CD4-positive, alpha-beta T cell treated with Interferon alpha-2 for 1 hour (primary cell): ENCODE measurements around the gene TMEM42.
"Not testable (repeated sequence)": the region's sequence is repeated elsewhere in the genome, so short reads cannot be mapped to it uniquely, and the experiment has no call there.

Experiments used
- DNase-seq, 2 donors: peaks; one replicate each; pipeline ENCODE4 v3.0.0-alpha.2; 2020 to 2022

TMEM42 gene

DNA sequence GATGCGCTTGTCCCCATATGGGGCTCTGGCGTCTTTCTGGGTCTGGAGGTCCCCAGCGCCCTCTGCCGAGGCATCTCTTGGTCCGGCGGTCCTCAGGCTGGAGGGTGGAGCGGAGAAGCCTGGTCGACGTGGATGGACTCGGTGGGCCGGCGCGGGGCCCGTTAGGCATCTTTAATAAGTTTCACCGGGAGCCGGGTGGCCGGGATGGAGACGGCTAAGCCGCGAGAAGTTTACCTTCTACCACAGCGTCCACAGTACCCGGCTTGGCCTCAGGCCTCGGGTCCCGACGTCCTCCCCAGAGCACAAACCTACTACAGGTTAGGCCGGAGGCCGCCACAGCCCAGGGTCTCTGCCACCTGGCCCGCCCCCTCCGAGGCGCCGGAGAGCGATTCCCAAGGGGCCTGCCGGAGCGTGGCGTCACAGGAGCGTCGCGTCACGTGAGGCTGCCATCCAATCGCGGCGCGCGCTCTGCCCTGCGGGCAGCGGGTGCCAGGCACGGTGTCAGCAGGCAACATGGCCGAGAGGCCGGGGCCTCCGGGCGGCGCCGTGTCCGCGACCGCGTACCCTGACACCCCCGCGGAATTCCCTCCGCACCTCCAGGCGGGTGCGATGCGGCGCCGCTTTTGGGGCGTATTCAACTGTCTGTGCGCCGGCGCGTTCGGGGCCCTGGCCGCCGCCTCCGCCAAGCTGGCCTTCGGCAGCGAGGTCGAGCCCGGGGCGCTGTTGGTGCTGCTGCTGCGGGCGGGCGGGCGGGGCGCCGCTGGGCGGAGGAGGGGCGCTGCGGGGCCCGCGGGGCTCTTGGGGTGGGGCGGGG, at the start of gene TMEM42:
Gene TMEM42 (plus strand): TSS at position 501 of the 814 bp plus-strand sequence. CDS start 13 bp downstream, at position 514.
- DNase-seq: peak; percentile 91 to 92

DNA sequence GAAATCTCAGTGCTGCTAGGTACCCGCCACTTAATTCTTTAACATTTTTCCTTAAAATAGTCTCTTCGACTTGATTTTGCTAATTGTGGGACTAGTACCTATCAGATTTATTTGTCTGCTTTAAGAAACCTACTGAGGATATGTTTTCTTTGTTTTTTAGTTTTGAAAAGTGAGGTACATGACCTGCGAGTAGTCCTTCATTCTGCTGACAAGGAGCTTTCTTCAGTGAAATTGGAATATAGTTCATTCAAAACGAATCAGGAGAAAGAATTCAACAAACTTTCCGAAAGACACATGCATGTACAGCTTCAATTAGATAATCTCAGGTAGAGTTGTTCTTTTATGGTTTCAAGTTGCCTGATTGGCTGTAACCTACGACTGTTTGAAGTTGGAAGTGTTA, 47.0 kb upstream of the TMEM42 start:
- DNase-seq: no peak

DNA sequence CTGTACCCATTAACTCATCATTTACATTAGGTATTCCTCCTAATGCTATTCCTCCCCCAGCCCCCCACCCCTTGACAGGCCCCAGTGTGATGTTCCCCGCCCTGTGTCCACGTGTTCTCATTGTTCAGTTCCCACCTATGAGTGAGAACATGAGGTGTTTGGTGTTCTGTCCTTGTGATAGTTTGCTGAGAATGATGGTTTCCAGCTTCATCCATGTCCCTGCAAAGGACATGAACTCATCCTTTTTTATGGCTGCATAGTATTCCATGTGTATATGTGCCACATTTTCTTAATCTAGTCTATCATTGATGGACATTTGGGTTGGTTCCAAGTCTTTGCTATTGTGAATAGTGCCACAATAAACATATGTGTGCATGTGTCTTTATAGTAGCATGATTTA, 45.4 kb upstream of the TMEM42 start:
- not testable (repeated sequence) for DNase-seq

DNA sequence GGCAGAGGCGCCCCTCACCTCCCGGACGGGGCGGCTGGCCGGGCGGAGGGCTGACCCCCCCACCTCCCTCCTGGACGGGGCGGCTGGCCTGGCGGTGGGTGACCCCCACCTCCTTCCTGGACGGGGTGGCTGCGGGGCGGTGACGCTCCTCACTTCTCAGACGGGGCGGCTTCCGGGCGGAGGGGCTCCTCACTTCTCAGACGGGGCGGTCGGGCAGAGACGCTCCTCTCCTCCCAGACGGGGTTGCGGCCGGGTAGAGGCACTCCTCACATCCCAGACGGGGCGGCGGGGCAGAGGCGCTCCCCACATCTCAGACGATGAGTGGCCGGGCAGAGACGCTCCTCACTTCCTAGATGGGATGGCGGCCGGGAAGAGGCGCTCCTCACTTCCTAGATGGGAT, 40.5 kb upstream of the TMEM42 start:
- DNase-seq: not testable (repeated sequence)

DNA sequence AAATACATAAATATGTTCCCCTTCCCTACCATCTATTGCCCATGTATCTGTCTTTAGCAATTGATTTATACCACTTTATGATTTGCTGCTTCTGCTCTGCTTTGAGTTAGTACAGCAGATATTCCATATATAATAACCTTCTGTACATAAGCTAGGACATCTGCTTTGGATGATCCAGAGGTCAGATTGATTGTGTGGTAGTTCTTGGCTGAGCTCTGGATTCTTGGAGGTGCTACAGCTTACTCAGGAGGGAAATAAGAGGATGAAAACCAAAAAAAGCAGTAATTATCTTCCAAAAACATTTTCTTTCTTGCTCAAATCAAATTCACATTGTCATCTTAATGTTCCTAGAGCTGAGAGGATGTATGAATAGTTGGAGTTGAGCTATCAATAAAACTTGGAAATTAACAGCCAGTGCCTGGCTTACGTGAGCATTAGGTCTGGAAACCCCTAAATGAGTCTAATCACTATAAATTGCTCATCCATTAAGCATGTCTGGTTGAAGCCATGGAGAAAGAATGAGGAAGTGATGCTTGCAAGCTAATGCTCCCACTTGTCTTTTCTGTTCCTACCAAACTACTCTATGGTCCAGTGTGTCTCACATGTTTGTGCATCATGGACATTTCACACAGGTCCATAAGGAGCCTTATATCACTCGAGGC, 36.3 kb upstream of the TMEM42 start:
- DNase-seq: no peak

DNA sequence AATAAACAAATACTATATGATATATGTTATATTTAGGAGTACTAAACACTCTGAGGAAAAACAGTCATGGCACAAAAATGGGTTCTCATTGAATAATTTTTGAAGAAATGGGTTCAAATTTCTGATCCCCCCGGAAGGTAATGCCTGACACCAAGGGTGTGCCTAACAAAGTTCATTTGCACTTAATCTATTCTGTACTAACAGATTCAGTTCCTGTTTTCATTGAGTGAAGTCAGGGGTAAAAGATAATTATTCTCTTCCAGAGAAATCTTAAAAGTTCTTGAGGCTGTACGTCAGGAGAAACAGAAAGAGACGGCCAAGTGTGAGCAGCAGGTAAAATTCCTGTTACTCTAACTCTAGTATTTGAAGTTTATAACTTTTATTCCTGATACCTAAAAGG, 34.5 kb upstream of the TMEM42 start:
- no peak for DNase-seq

DNA sequence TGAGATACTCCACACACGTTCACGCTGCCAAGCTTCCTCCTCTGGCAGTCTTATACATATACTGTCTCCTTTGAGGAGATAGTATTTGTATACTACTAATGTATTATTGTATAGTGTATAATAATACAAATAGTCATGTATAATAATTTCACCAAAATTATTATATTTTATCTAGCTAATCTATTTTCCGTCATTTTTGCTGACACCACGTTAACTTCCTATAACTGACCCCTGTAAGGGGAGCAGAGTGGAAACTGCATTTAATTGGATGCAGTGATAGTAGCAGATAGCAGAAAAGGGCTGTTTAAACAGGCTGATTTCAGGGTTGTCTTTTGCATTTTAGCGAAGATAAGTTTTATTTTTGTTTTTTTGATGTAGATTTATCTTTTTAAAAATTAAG, 30.5 kb upstream of the TMEM42 start:
- no peak for DNase-seq

DNA sequence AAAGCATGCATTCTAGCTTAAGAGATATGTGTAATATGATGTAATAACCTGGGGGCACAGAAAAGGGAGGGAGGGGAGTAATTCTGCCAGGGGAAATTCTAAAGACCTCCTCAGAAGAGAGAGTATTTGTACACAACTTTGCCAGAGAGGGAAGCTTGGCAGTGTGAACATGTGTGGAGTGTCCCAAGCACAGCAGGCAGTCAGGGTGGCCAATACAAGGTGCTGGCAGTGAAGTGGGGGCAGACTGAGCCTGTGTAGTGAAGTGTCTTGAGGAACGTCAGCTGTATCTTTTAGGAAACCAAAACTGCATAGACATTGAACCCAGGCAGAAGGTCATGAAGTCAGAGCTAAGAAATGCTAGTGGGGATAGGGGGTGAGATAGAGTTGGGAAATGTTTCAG, 29.7 kb upstream of the TMEM42 start:
- no peak for DNase-seq

DNA sequence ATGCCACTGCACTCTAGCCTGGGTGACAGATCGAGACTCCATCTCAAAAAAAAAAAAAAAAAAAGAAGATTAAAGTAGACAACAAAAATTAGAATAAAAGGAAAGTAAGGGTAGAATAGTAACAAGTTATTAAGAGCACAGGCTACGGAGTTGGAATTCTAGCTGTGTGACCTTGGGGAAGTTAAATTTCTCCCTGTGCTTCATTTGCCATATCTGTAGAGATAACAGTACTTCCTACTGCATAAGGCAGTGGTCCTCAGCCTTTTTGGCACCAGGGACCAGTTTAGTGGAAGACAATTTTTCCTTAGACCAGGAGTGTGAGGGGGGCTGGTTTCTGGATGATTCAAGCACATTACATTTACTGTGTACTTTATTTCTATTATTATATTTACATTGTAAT, 28.7 kb upstream of the TMEM42 start:
- DNase-seq: no peak

DNA sequence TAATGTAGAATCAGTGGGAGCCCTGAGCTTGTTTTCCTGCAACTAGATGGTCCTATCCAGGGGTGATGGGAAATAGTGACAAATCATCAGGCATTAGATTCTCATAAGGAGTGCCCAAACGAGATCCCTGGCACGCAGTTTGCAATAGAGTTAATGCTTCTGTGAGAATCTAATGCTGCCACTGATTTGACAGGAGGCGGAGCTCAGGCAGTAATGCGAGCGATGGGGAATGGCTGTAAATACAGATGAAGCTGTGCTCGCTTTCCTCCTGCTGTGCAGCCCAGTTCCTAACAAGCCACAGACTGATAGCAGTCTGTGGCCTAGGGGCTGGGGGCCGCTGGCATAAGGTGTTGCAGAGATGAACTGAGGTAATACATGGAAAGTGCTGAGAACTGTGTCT, 28.3 kb upstream of the TMEM42 start:
- DNase-seq: no peak

DNA sequence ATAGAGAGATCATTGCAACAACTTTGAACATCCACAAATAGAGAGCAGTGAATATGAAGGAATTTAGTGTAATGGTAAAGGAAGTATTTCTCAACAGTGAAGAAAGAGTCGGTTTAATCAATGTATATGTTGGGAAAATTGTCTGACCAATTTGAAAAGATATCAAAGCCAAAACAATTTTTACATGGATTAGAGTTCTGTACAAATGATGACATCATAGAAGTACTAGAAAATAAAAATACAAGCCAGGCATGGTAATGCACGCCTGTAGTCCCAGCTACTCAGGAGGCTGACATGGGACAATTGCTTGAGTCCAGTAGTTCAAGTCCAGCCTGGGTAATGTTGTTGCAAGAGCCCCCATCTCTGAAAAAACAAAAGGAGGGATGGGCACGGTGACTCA, 26.0 kb upstream of the TMEM42 start:
- no peak for DNase-seq

DNA sequence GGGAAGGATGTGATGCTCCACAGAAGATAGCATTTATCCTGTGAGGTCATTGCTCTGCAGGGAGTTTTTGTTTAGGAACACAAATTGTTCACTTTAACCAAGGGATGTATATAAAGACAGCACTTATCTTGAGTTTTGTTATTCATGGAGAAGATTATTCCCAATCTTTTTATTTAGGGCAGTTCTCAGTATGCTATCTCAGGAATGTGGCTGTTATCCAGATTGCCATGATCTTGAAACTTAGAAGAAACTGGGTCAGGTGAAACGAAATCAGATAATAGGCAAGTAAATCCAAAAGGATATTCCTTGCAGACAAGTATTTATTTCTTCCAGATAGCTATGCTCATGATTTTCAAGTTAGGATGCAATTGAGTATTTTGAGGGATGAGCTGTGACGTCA, 19.3 kb upstream of the TMEM42 start:
- DNase-seq: no peak

DNA sequence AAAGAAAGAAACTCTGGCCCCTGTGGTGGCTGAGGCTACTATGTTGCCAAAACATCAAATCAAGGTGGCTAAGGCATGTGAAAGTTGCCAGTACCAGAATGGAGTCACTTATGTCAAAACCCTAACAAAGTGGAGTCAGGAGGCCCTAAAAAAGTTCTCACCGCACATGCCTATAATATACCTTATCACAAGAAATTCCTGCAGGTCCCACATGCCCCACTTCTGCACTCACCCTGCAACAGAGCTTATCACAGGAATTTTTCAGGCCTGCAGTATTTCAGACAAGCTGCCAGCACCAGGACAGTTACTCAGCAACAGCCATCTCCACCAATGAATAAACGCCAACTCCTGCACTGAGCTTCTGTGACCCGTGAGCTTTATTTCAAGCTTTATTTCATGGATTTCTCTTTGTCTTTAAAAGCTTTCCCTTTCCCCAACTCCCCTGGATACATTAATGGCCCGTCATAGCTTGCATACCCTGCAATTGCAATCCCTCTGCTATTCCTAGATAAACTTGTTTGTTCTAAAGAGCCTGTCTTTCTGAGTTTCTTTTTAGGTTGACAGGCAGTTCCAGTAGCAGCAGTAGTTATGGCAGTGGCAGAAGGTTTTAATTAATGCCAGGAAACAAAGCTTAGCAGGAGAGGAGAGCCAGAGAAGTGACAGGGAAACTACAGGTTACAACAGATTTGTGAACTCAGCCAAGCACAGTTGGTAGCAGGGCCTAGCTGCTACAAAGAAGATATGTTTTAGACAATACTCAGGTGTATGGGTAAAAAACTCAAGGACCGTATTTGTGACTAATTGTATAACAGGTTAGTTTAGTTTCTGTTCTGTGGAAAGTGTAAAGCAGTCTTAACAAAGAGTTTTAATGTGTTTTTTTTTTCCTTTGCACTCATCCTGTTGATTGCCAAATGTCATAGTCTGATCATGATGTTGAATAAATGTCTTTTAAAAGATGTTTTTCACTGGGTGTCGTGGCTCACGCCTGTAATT, 15.9 kb upstream of the TMEM42 start:
- no peak for DNase-seq

DNA sequence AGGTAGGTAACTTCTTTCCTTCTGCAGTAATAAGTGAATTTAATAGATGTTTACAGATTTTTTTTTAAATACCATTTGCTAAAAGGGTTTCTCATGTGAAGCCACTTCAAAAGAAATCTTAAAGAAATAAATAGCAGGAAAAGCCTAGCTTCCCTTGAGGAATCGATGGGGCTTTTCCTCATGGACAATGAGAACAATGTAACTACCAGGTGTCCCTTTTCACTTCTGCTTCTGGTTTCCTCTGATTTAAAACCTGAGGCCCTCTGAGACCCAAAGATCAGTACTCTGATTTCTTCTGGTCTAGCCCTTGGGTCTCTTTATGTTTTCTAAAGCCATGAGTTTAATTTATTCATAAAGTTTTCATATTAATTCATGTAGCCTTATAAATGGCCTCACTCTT, 13.1 kb upstream of the TMEM42 start:
- DNase-seq: no peak

DNA sequence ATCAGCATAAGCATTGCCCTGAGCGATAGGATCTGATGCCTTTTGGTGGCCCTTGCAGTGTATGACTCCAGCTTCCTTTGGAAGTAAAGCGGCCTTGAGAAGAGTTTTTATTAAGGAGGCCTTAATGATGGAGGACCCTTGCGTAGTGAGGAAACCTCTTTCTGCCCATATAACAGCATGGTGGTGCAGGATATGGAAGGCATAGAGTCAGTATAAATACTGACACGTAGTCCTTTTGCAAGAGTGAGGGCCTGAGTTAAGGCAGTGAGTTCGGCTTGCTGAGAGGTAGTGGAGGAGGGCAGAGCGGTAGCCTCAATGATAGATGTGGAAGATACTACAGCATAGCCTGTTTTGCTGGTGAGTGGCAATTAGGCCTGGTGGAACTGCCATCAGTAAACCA, 5.0 kb upstream of the TMEM42 start:
- not testable (repeated sequence) for DNase-seq

DNA sequence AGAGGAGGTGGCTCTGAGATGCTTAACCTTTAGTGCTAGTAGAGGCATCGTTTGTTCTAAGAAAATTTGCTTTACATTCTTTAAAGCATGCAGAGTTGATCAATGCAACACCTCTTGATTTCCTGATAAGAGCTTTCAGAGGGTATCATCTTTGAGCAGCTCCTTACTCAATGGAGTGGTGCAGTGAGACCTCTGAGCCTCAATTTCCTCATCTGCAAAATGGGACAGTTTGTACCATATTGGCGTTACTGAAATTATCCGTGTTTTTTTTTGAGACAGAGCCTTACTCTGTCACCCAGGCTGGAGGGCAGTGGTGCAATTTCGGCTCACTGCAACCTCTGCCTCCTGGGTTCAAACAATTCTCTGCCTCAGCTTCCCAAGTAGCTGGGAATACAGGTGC, 1.6 kb upstream of the TMEM42 start:
- DNase-seq: no peak

DNA sequence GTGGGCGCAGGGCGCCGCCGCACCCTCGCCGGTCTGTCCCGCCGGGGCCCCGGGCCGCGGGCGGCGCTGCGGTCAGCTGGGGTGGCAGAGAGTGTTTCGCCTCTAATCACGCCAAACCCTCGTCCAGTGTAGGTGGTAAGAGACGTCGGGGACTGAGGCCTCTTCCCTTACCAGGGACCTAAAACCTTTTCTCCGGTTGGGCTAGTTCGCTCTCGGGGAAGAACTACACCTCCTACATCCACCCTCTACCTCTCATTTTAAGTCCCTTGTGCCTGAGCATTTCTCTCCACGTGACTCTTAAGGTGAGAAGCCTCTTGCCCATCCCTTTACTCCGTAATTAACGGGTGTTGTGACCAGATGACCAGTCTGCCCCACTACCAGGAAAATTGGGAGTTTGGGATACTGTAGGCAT, 520 bp downstream of the TMEM42 start:
- peak in 1 of 2 donors; percentile 4 for DNase-seq

DNA sequence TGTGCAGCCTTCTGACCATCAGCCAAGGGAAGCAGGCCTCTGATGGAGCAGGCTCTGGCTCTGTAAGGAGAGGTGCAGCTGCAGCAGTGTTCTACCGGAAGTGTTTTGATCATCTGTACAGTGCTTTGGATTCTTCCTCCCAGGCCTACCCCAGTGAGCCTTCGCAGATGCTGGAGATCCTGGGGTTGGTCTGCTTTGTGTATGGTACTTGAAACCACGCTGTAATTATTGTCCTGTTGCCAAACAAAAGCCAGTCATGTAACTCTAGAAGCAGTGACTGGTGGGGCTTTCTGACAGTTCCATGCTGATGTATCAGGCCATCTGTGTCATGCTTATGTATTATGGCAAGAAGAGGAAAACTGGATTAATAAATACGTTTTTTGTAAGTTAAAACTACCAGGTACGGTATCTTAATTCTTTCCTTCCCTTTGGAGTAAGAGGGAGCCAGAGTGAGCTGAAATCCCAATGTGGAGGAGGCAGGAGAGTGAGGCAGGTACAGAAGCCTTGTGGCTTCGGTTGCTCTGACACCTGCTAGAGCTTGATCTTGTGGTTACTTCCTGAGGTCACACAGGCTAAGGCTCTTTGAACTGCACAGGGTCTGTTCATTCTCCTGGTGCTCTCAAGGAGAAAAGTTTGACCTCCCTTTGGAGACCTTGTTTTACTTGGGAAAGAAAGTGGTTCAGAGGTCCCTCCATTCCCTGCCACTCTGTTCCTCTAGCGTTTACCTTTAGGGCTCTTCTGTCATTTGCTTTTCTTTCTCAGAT, 3.7 kb downstream of the TMEM42 start:
- DNase-seq: peak in 1 of 2 donors; percentile 25

DNA sequence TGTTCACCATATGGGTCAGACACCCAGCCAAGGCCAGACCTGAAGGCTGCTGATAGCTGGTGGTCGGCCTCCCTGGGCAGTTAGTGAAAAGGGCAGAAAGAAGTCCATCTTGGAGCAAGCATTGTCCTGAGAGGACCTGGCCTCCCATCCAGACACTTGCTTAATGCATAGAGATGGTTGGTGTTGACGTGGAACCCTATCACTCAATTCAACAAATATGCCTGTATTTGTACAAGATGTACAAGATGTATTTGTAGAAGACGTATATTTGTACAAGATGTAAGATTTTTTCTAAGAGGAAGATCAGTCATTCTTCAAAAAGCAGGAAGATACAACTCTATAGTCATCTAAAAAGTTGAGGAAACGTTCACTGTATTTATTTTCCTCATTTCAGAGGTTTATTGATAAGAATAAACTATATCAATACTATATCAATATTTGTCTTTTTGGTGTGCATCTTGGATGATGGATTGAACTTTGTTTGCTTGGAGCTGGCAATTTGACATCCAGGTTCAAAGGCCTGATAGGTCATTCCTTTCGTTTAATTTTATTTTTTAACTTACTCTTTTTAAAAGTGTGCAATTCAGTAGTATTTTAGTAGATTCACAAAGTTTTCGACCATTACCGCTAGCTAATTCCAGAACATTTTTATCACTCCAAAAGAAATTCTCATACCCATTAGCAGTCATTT, 5.9 kb downstream of the TMEM42 start:
- no peak for DNase-seq

DNA sequence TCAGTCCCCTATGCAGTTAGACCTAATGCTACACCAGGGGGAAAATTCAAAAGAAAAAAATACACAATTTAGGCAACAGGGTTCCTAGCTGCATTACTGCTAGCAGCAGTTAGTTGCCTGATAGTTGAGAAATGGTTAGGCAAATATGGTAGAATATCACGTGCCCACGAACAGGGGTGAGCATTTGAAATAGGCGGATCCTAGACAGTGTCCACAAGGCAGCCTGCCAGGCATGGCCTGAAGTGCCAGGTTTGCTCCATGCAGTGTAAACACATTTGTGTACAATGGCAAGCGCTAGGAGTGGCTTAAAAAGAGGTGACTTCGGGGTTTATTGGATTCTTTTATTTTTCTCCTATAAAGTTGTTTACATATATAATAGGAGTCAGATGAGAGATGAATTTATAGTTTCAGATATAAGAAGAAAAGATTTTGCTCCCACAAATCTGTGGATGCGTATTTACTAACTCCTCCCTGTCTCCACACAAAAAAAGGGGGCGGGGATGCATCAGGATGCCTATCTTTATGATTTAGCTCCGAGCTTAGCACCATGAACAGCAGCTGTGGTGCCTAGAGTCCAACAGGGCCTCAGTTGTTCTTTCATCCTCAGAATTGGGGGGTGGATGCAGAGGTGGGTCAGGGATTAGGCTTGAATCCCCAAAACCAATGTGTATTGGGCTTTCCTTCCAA, 8.8 kb downstream of the TMEM42 start:
- no peak for DNase-seq

DNA sequence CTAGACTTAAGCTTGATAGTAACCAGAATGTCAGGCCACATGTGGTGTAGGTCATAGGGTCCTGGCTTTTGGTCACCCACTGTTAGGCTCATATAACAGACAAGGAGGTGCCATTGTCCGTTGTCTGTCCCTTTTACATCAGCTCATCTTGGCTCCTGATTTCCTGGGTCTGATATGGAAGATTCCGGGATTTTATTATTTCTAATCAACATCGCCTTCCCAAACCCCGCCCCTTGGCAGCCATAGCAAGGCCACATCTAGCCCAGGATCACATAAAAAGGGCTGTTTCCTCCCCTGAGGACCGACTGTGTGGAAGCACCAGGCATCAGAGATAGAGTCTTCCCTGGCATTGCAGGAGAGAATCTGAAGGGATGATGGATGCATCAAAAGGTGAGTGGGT, 12.6 kb downstream of the TMEM42 start, which contains the start of gene TGM4:
Gene TGM4 (plus strand): TSS at position 301 of the 400 bp plus-strand sequence. CDS start 71 bp downstream, at position 372.
- no peak for DNase-seq
